ENCODE data around the gene HPSE2. TPM values are rescaled to one million over a fixed set of nuclear protein-coding genes. Genes with fewer than 3 reads are reported as not detected.

Gene HPSE2
- total RNA-seq, 2 experiments from 2014 or later, result not detected

GRCh38 chr10:98539578-98539977 lies 696.1 kb downstream of the HPSE2 start:
- intact Hi-C loops (cut with DNase I, micrococcal nuclease), result no loop called here
- ChIA-PET CTCF (no interaction called here), POLR2A (no interaction called here)
- H3K4me1 Mint-ChIP-seq, result no peaks in the 10 kb centered on the region
- H3K9me3 Mint-ChIP-seq (ENCODE audit: low read depth), result no peaks in the 10 kb centered on the region
- no peak overlapping the region for H3K27ac Mint-ChIP-seq
- H3K36me3 Mint-ChIP-seq (ENCODE audit: low read depth), result no peaks in the 10 kb centered on the region
- ATAC-seq (no peak), DNase-seq (no peak)
- peaks cover 3% of the 10 kb centered on the region for H3K27me3 Mint-ChIP-seq
- no peak overlapping the region for H3K4me3 Mint-ChIP-seq

- no peak overlapping the region for H3K27ac Mint-ChIP-seq
- DNase-seq (no peak), ATAC-seq (no peak)
- no peaks in the 10 kb centered on the region for H3K9me3 Mint-ChIP-seq (ENCODE audit: low read depth)
- no peaks in the 10 kb centered on the region for H3K36me3 Mint-ChIP-seq (ENCODE audit: low read depth)
- no peaks in the 10 kb centered on the region for H3K4me1 Mint-ChIP-seq
- peaks cover 3% of the 10 kb centered on the region for H3K27me3 Mint-ChIP-seq
- H3K4me3 Mint-ChIP-seq, result no peak overlapping the region
- ChIA-PET CTCF (no interaction called here), POLR2A (no interaction called here)
- intact Hi-C loops (cut with DNase I, micrococcal nuclease), result no loop called here
Measured at GRCh38 chr10:98538472-98538871, 697.2 kb downstream of the HPSE2 start.

- H3K27ac Mint-ChIP-seq, result no peak overlapping the region
- ChIA-PET POLR2A (no interaction called here), CTCF (no interaction called here)
- H3K27me3 Mint-ChIP-seq, result peaks cover 3% of the 10 kb centered on the region
- no peaks in the 10 kb centered on the region for H3K4me1 Mint-ChIP-seq
- intact Hi-C loops (cut with DNase I, micrococcal nuclease), result no loop called here
- H3K36me3 Mint-ChIP-seq (ENCODE audit: low read depth), result no peaks in the 10 kb centered on the region
- no peaks in the 10 kb centered on the region for H3K9me3 Mint-ChIP-seq (ENCODE audit: low read depth)
- DNase-seq, result no peak
- no peak for ATAC-seq
- H3K4me3 Mint-ChIP-seq, result no peak overlapping the region
Measured at GRCh38 chr10:98536551-98536950, 699.1 kb downstream of the HPSE2 start.

- peaks cover 3% of the 10 kb centered on the region for H3K27me3 Mint-ChIP-seq
- H3K27ac Mint-ChIP-seq, result no peak overlapping the region
- CTCF ChIA-PET, result no interaction called here
- H3K4me1 Mint-ChIP-seq, result no peaks in the 10 kb centered on the region
- POLR2A ChIA-PET, result no interaction called here
- no peak for DNase-seq
- ATAC-seq, result no peak
- intact Hi-C loops (cut with DNase I, micrococcal nuclease), result no loop called here
- no peaks in the 10 kb centered on the region for H3K36me3 Mint-ChIP-seq (ENCODE audit: low read depth)
- no peak overlapping the region for H3K4me3 Mint-ChIP-seq
- H3K9me3 Mint-ChIP-seq (ENCODE audit: low read depth), result no peaks in the 10 kb centered on the region
Measured at GRCh38 chr10:98533746-98534445, 701.8 kb downstream of the HPSE2 start.

- Mint-ChIP-seq H3K4me1 (no peaks in the 10 kb centered on the region), H3K36me3 (ENCODE audit: low read depth) (no peaks in the 10 kb centered on the region), H3K9me3 (ENCODE audit: low read depth) (no peaks in the 10 kb centered on the region), H3K27me3 (peaks cover 6% of the 10 kb centered on the region), H3K27ac (no peak overlapping the region), H3K4me3 (no peak overlapping the region)
- ATAC-seq (no peak), DNase-seq (no peak)
- ChIA-PET POLR2A (no interaction called here), CTCF (no interaction called here)
- intact Hi-C loops (cut with DNase I, micrococcal nuclease), result no loop called here
Measured at GRCh38 chr10:98533241-98533640, 702.4 kb downstream of the HPSE2 start.

- POLR2A ChIA-PET, result no interaction called here
- H3K4me3 Mint-ChIP-seq, result no peak overlapping the region
- H3K36me3 Mint-ChIP-seq (ENCODE audit: low read depth), result no peaks in the 10 kb centered on the region
- no peak overlapping the region for H3K27ac Mint-ChIP-seq
- CTCF ChIA-PET, result no interaction called here
- H3K27me3 Mint-ChIP-seq, result peaks cover 6% of the 10 kb centered on the region
- no peaks in the 10 kb centered on the region for H3K4me1 Mint-ChIP-seq
- no peak for ATAC-seq
- intact Hi-C loops (cut with DNase I, micrococcal nuclease), result no loop called here
- DNase-seq, result no peak
- H3K9me3 Mint-ChIP-seq (ENCODE audit: low read depth), result no peaks in the 10 kb centered on the region
Measured at GRCh38 chr10:98528805-98529183, 706.9 kb downstream of the HPSE2 start.

- H3K27me3 Mint-ChIP-seq, result peaks cover 6% of the 10 kb centered on the region
- no peaks in the 10 kb centered on the region for H3K36me3 Mint-ChIP-seq (ENCODE audit: low read depth)
- no peaks in the 10 kb centered on the region for H3K9me3 Mint-ChIP-seq (ENCODE audit: low read depth)
- no peak for DNase-seq
- H3K4me3 Mint-ChIP-seq, result no peak overlapping the region
- POLR2A ChIA-PET, result no interaction called here
- intact Hi-C loops (cut with DNase I, micrococcal nuclease), result no loop called here
- no peak overlapping the region for H3K27ac Mint-ChIP-seq
- CTCF ChIA-PET, result interaction anchor here (0.6 kb wide), 2 partner anchors 519 to 643 kb away, joined by 3 to 6 read pairs; no protein-coding TSS in a partner anchor
- no peaks in the 10 kb centered on the region for H3K4me1 Mint-ChIP-seq
- no peak for ATAC-seq
Measured at GRCh38 chr10:98528166-98528804, 707.4 kb downstream of the HPSE2 start.

GRCh38 chr10:98525969-98526368 lies 709.7 kb downstream of the HPSE2 start:
- DNase-seq, result no peak
- intact Hi-C loops (cut with DNase I, micrococcal nuclease), result no loop called here
- Mint-ChIP-seq H3K9me3 (ENCODE audit: low read depth) (no peaks in the 10 kb centered on the region), H3K4me3 (no peak overlapping the region), H3K36me3 (ENCODE audit: low read depth) (no peaks in the 10 kb centered on the region), H3K27me3 (peaks cover 4% of the 10 kb centered on the region), H3K27ac (no peak overlapping the region), H3K4me1 (no peaks in the 10 kb centered on the region)
- ChIA-PET CTCF (no interaction called here), POLR2A (no interaction called here)
- ATAC-seq, result no peak

GRCh38 chr10:98524124-98524523 lies 711.5 kb downstream of the HPSE2 start:
- Mint-ChIP-seq H3K27ac (no peak overlapping the region), H3K9me3 (ENCODE audit: low read depth) (no peaks in the 10 kb centered on the region), H3K4me1 (no peaks in the 10 kb centered on the region), H3K4me3 (no peak overlapping the region), H3K27me3 (peaks cover 6% of the 10 kb centered on the region), H3K36me3 (ENCODE audit: low read depth) (no peaks in the 10 kb centered on the region)
- ChIA-PET POLR2A (no interaction called here), CTCF (no interaction called here)
- DNase-seq (no peak), ATAC-seq (no peak)
- intact Hi-C loops (cut with DNase I, micrococcal nuclease), result no loop called here

- no peak for ATAC-seq
- DNase-seq, result no peak
- ChIA-PET POLR2A (no interaction called here), CTCF (interaction anchor here (0.5 kb wide), 1 partner anchor 443 kb away, joined by 3 read pairs; no protein-coding TSS in a partner anchor)
- intact Hi-C loops (cut with DNase I, micrococcal nuclease), result no loop called here
- no peak overlapping the region for H3K4me3 Mint-ChIP-seq
- no peaks in the 10 kb centered on the region for H3K4me1 Mint-ChIP-seq
- H3K27me3 Mint-ChIP-seq, result peaks cover 24% of the 10 kb centered on the region
- H3K36me3 Mint-ChIP-seq (ENCODE audit: low read depth), result no peaks in the 10 kb centered on the region
- H3K9me3 Mint-ChIP-seq (ENCODE audit: low read depth), result no peaks in the 10 kb centered on the region
- H3K27ac Mint-ChIP-seq, result no peak overlapping the region
Measured at GRCh38 chr10:98519841-98520240, 715.8 kb downstream of the HPSE2 start.

GRCh38 chr10:98517672-98518071 lies 718.0 kb downstream of the HPSE2 start:
- H3K4me1 Mint-ChIP-seq, result no peaks in the 10 kb centered on the region
- DNase-seq (no peak), ATAC-seq (no peak)
- H3K9me3 Mint-ChIP-seq (ENCODE audit: low read depth), result no peaks in the 10 kb centered on the region
- intact Hi-C loops (cut with DNase I, micrococcal nuclease), result no loop called here
- ChIA-PET POLR2A (no interaction called here), CTCF (no interaction called here)
- H3K36me3 Mint-ChIP-seq (ENCODE audit: low read depth), result no peaks in the 10 kb centered on the region
- H3K27ac Mint-ChIP-seq, result no peak overlapping the region
- no peak overlapping the region for H3K4me3 Mint-ChIP-seq
- H3K27me3 Mint-ChIP-seq, result peaks cover 25% of the 10 kb centered on the region

- no peak for ATAC-seq
- H3K4me3 Mint-ChIP-seq, result no peak overlapping the region
- intact Hi-C loops (cut with DNase I, micrococcal nuclease), result no loop called here
- H3K27me3 Mint-ChIP-seq, result peaks cover 25% of the 10 kb centered on the region
- no peaks in the 10 kb centered on the region for H3K4me1 Mint-ChIP-seq
- no peaks in the 10 kb centered on the region for H3K9me3 Mint-ChIP-seq (ENCODE audit: low read depth)
- CTCF ChIA-PET, result no interaction called here
- no peaks in the 10 kb centered on the region for H3K36me3 Mint-ChIP-seq (ENCODE audit: low read depth)
- DNase-seq, result no peak
- POLR2A ChIA-PET, result no interaction called here
- H3K27ac Mint-ChIP-seq, result no peak overlapping the region
Measured at GRCh38 chr10:98516352-98516751, 719.3 kb downstream of the HPSE2 start.
